SH-SY5Y (cell line): ENCODE data around the gene ADAMTS2.

Experiments
- GATA2 ChIP-seq: IDR thresholded peaks from 2 replicates; pipeline ENCODE4 v1.6.1; 2011; ENCODE audit warnings: mild to moderate bottlenecking, low read depth, low read length
- GATA3 ChIP-seq: IDR thresholded peaks from 2 replicates; pipeline ENCODE4 v1.6.1; 2011; ENCODE audit warnings: low read depth, mild to moderate bottlenecking, low read length, moderate library complexity

DNA sequence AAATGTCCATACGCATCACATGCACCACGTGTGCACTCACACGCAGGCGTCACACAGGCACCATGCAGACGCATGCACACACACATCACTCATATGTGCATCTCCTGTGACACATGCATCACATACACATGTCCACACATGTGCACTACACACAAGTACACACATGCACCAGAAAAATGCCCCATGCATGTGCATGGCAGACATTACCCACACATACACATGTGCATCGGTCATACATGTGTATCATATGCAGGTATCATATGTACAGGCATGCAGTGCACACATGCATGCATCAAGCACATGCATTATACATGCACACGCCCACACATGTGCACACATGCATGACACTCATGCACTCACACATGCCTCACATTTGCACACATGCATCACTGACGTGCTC, 26.1 kb downstream of the ADAMTS2 start:
- TF ChIP-seq GATA3 (no peak), GATA2 (no peak)
